Measurements from ENCODE around the gene MTR.
A peak's percentile ranks its signal among the peaks of the same experiment; 100 is the strongest.

The MTR gene

GRCh38 chr1:236864996-236865817 is 70.1 kb downstream of the MTR start:
- no peak for DNase-seq

DNA sequence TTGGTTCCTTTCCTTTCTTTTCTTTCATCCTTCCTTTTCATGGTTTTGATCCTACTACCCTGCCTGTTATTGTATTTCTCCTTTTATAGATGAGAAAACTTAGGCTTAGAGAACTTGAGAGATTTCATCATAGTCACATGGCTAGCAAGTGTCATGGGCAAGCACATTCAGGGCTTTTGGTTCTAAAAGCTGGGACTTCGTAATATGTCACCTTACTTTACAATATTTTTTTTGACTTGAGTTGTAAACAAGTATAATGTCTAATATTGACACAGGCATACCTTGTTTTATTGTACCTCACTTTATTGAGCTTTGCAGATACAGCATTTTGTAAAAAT is 70.7 kb downstream of the MTR start:
- no peak for DNase-seq

DNA sequence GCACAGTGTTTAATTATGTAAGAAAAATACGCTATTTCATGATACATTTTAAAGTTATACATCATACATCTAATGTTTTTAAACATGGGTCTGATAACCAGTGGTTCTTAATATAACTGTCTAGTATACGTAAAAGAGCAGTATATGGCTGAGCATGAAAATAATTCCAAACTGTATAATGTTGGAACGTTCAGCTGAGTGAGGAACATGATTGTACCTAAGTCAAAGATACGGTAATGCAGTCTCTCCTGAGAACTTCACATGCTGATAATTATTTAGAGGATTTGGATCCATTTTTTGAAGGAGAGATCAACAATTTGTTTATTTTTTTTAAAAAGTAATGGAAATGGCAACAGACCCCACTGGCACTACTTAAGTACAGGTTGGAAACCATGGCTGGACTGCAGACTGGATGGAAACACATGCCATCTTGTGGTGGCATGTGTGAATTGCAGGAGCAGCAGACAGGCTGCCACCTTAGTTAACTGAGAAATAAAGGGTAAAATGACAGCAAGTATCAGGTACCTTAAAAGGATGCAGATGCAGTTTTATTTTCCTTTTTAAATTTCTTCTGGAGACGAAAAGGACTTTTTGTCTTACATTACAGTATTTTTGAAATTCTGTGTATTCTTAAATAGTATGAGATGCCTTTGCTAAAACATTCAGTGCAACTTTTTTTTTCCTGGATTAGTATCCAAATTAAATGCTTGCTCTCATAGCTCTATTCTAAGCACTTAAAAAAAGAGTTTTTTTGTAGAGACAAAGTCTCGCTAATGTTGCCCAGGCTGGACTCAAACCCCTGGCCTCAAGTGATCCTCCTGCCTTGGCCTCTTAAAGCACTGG is 73.8 kb downstream of the MTR start:
- DNase-seq, result peak; percentile 18

DNA sequence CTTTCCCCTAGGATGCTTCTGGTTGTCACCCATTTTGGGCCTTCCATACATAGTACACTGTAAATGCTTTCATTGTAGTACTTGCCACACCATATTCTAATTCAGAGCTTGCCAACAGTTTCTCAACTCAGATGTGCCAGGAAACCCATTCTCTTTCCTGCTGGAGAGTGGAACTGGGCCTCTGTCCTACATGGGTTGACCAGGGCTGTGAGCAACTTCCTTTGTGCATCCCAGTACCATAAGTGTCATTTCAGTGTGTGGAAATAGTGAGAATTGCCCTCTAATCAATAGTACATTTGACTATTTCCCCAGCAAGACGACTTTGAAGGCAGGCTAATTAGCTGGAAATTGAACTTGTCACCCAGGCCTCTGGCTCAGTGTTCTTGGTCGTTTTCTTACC is 74.8 kb downstream of the MTR start:
- no peak for DNase-seq

GRCh38 chr1:236870721-236871120 is 75.6 kb downstream of the MTR start:
- DNase-seq, result no peak

- no peak for DNase-seq
These were observed 77.1 kb downstream of the MTR start for GRCh38 chr1:236872075-236872666.

GRCh38 chr1:236875975-236876374 is 80.9 kb downstream of the MTR start:
- no peak for DNase-seq

- no peak for DNase-seq
These were observed 82.6 kb downstream of the MTR start for GRCh38 chr1:236877661-236878060.

DNA sequence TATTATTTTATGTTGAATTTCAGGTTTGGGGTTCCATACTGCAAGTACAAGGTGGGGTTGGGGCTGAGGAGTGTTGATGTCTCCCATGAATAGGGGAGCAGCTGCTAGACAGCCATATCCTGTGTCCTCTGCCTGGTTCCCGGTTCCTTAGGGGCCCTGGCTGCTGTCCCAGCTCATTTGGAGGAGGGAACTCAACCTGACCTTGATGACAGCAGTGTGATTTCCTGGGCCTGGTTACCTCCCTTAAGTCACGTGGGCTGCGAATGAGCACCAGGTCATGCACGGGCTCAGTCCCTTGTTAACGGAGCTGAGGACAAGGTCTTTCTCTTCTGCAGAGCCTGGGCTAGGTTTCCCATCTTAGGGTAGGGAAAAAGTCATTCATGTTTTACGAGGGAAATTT is 85.1 kb downstream of the MTR start:
- DNase-seq, result no peak

GRCh38 chr1:236882678-236883077 is 87.6 kb downstream of the MTR start:
- no peak for DNase-seq

DNA sequence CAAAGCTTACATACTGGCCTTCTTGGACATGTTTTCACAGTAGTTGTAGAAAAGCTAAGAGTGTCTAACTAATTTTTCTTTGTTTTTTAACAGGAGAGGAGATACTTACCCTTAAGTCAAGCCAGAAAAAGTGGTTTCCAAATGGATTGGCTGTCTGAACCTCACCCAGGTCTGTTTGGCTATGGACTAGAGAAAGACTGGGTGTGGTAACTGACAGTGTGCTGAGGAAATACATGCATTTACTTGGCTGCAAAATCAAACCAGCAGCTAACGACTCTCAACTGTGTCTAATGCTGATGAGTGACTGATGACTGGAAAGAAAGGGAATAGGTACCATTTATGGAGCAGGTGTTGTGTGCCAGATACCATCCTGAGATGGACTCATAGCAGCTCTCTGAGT is 91.1 kb downstream of the MTR start:
- DNase-seq, result no peak

DNA sequence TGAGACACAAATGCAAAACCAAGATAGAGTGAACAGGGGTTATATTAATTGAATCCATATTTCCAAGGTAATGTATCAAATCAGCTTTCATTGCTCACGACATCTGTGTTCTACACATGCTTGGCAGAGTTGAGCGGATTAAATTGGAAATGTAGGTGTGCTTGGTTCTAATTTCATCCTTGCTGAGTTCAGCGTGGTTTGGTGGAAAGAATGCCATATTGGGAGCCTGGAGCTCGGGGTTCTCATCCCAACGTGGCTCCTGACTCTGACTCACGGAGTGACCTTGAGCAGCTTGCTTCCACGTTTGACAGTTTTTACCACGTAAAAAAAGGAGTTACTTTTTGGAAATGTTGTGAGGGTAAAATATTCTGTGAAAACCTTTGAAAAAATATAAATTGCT is 92.0 kb downstream of the MTR start:
- DNase-seq, result no peak

DNA sequence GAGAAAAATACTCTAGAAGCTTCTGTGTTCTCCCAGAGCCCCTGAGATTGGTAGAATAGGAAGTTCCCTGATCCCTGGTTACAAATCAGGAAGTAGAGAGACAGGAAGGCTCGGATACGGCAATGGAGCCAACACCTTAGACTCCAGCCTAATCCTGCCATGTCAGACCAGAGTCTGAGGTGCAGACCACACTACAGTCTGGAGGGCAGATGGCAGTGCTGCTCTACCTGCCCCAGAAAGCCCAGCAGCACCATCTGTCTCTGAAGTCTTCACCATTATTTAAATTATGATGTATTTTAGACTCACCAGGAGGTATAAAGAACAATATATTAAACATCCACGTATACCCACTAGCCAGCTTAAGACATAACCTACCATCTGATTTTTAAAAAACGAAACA is 93.0 kb downstream of the MTR start:
- DNase-seq, result no peak

DNA sequence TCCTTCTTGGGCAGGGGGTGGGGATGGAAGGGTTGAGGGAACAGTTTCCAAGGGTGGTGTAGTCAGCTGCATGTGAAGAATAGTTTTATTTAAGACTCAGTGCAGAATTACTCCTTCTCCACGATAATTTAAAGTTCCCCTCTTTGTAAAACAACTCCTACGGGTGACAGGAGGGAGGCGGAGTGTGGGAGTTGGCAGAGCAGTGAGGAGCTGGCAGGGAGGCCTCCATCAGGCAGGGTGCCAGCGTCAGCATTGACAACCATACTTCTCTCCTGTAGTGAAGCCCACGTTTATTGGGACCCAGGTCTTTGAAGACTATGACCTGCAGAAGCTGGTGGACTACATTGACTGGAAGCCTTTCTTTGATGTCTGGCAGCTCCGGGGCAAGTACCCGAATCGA is 93.8 kb downstream of the MTR start:
- no peak for DNase-seq

DNA sequence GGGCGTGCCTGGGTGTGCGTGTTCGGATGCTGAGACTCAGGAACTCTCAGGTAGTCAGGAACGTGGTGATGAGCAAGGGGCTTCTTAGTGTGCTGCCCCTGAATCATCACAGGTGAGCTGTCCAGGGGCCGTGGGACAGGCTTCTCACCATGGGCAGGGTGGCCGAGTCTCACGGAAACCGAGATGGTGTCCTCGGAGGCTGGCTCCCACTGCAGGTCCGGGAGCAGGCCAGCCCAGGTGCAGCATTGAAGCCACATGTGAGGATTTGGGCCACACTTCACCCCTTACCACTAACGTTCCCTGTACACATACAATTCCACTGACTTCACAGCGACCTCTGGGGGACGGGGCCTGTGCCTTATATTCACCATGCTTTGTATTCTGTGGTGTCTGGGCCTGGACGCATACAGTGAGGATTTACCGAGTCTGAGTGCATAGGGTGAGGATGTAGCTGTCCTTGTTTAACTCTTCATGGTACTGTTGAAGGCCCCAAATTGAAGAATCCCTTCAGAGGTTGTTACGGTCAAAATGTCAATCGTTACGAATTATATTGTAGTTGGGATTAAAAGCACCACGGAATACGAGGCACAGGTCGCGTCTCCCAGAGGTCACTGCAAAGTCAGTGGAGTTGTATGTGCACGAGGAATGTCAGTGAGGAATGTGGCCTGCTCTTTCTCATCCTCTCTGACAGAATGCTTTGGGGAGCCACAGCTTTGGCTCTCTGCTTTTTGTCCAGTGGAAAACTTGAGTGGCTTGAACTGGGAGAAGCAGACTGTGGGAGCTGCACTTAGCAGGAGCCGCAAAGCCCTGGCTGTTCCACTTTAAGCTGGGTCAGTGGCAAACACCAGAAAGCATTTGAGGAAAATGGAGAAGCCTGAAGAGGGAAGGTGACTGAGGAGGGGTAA is 95.3 kb downstream of the MTR start:
- no peak for DNase-seq

- no peak for DNase-seq
These were observed 98.8 kb downstream of the MTR start for GRCh38 chr1:236893626-236894545.

- DNase-seq, result no peak
These were observed 100.7 kb downstream of the MTR start for GRCh38 chr1:236895665-236896387.

- DNase-seq, result no peak
These were observed 101.6 kb downstream of the MTR start for GRCh38 chr1:236896716-236897115.

- DNase-seq, result no peak
These were observed 110.0 kb downstream of the MTR start for GRCh38 chr1:236904892-236905741.

DNA sequence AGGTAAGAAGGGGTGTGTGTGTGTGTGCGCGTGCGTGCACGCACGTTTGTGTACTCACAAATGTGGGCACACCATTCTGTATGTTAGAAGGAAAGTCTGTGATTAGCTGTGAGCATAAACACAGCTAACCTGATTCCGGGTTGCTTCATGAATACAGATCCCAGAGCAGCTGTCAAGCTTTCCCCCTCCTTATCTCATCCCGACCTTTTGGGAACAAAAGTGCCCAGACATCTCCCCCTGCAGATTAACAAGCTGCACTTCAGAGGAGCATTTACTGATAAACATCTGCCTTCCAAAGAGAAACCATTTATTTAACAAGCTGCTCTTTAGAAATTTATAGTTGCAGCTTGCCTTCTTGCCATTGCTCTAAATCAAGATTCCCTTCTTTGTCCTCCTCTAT is 112.1 kb downstream of the MTR start:
- peak; percentile 20 for DNase-seq

Measured in NCI-H1105 treated with DMSO at 0.1 percent for 48 hours (cell line).